ENCODE data around the gene ATRN.

- TF ChIP-seq EZH2 (IDR thresholded peaks at IDR 0.05; ENCODE audit: borderline replicate concordance, low read length), result no peak
- TF ChIP-seq CTCF (conservative IDR thresholded peaks at IDR 0.05 in 1 of 2, IDR thresholded peaks at IDR 0.05 in 1 of 2; ENCODE audit: extremely low read depth in 1 of 2, insufficient read depth in 1 of 2, low read depth in 1 of 2, low read length in 2 of 2), result no peak
These were observed 39.3 kb downstream of the ATRN start for GRCh38 chr20:3510110-3510509.
